Breast epithelium (tissue), 4 donors: Measurements from ENCODE around the gene LRRC49. TPM values are rescaled to one million over a fixed set of nuclear protein-coding genes. Genes with fewer than 3 reads are reported as not detected.
"Not testable (repeated sequence)": the region's sequence is repeated elsewhere in the genome, so short reads cannot be mapped to it uniquely, and the experiment has no call there.

ENCODE experiments used
- DNase-seq, 2 donors: peaks; one replicate each; pipeline ENCODE4 v3.0.0-alpha.2; 2019; ENCODE audit warnings: low spot score in 2 of 2
- H3K27ac ChIP-seq, 2 donors: fragments of 200-600 bp; sonication (generic) in 1 of 2; one replicate each; pipeline ENCODE4 v1.5.1; 2016 to 2019; ENCODE audit warnings: mild to moderate bottlenecking in 1 of 2
- H3K27me3 ChIP-seq, 2 donors: fragments of 200-600 bp; sonication (generic) in 1 of 2; one replicate each; pipeline versions ENCODE4 v1.5.1 to v1.6.0; 2017 to 2019; ENCODE audit warnings: control low read depth in 1 of 2, mild to moderate bottlenecking in 1 of 2
- H3K36me3 ChIP-seq: fragments of 200-600 bp; one replicate; pipeline ENCODE4 v1.5.1; 2019
- H3K4me1 ChIP-seq, 2 donors: fragments of 200-600 bp; sonication (generic); one replicate each; pipeline ENCODE4 v1.5.1; 2016 to 2019; ENCODE audit warnings: control low read depth in 1 of 2
- H3K4me3 ChIP-seq, 3 donors: fragments of 200-600 bp; sonication (generic); 1 replicate in 2 of 3; 2 replicates in 1 of 3; pipeline ENCODE4 v1.5.1; 2016 to 2019; ENCODE audit warnings: mild to moderate bottlenecking in 3 of 3, moderate library complexity in 2 of 3
- H3K9me3 ChIP-seq, 2 donors: fragments of 200-600 bp; sonication (generic) in 1 of 2; one replicate each; pipeline ENCODE4 v1.5.1; 2016 to 2019; ENCODE audit warnings: control low read depth in 1 of 2
- POLR2A ChIP-seq: fragments of 450-650 bp; IDR thresholded peaks from one replicate; pipeline ENCODE4 v1.6.1; 2016; ENCODE audit warnings: antibody characterized with exemption, mild to moderate bottlenecking, moderate library complexity
- POLR2AphosphoS5 ChIP-seq, 3 donors: sonication (generic); formaldehyde crosslinking; IDR thresholded peaks; one replicate each; pipeline ENCODE4 v1.6.1; 2017; ENCODE audit warnings: antibody characterized with exemption in 3 of 3
- intact Hi-C: fragments of 100-400 bp; cut with DNase I; formaldehyde crosslinking; loops from one replicate; pipeline ENCODE4 v1.15.1; 2023; ENCODE audit warnings: low total_unique reads
- total RNA-seq, 3 donors: library from RNA; depleted of rRNA; stranded (reverse); fragments of >200 nt; gene quantifications; one replicate each; pipeline ENCODE4 v1.1.0, GENCODE V29; 2016
- TF ChIP-seq, protein P1 (sequence below), 3 donors: fragments of 450-650 bp; IDR thresholded peaks; one replicate each; pipeline ENCODE4 v1.5.1; 2016 to 2017; ENCODE audit warnings: antibody characterized with exemption in 3 of 3, mild to moderate bottlenecking in 3 of 3, moderate library complexity in 3 of 3

The LRRC49 gene
- total RNA-seq, 3 donors from 2014 or later = 6.7 to 13.3 (median 9.5) TPM

DNA sequence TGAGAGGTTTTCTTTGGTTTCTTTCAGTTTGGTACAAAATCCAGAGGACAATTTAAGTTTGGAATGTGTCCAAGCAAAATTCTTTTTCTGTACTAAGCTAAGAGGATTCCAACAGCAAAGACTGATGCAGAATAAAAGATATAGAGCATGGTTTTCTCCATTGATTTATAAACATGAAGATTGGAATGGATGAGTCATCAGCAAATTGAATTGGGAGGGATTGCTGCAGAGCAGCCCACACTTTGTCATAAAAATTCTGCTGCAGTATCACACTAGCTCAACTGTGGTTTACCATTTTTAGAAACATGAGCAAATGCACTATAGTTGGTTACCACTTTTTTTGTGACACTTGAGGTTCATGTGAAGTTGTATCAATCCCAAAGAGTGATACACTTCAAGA, 22.6 kb upstream of the LRRC49 start:
- Histone ChIP-seq H3K36me3 (no peaks in the 10 kb centered on the region), H3K27me3 (no peaks in the 10 kb centered on the region), H3K4me1 (peaks cover 3 to 9% of the 10 kb centered on the region in 2 donors), H3K4me3 (no peak overlapping the region), H3K27ac (peak overlapping the region; percentile 35 to 36), H3K9me3 (no peaks in the 10 kb centered on the region)
- DNase-seq = no peak
- no peak for TF ChIP-seq POLR2AphosphoS5 (IDR thresholded peaks at IDR 0.05)
- TF ChIP-seq, protein P1, sequence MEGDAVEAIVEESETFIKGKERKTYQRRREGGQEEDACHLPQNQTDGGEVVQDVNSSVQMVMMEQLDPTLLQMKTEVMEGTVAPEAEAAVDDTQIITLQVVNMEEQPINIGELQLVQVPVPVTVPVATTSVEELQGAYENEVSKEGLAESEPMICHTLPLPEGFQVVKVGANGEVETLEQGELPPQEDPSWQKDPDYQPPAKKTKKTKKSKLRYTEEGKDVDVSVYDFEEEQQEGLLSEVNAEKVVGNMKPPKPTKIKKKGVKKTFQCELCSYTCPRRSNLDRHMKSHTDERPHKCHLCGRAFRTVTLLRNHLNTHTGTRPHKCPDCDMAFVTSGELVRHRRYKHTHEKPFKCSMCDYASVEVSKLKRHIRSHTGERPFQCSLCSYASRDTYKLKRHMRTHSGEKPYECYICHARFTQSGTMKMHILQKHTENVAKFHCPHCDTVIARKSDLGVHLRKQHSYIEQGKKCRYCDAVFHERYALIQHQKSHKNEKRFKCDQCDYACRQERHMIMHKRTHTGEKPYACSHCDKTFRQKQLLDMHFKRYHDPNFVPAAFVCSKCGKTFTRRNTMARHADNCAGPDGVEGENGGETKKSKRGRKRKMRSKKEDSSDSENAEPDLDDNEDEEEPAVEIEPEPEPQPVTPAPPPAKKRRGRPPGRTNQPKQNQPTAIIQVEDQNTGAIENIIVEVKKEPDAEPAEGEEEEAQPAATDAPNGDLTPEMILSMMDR (IDR thresholded peaks at IDR 0.05) = no peak
- TF ChIP-seq POLR2A = no peak
- intact Hi-C loops = no loop called here

DNA sequence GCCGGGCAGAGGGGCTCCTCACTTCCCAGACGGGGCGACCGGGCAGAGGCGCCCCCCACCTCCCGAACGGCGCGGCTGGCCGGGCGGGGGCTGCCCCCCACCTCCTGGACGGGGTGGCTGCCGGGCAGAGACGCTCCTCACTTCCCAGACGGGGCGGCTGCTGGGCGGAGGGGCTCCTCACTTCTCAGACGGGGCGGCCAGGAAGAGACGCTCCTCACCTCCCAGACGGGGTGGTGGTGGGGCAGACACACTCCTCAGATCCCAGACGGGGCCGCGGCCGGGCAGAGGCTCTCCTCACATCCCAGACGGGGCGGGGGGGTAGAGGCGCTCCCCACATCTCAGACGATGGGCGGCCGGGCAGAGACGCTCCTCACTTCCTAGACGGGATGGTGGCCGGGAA, 21.1 kb upstream of the LRRC49 start:
- H3K27me3 ChIP-seq, H3K4me3 ChIP-seq, H3K27ac ChIP-seq, intact Hi-C loops, H3K4me1 ChIP-seq, H3K36me3 ChIP-seq, DNase-seq, H3K9me3 ChIP-seq: not testable (repeated sequence)

DNA sequence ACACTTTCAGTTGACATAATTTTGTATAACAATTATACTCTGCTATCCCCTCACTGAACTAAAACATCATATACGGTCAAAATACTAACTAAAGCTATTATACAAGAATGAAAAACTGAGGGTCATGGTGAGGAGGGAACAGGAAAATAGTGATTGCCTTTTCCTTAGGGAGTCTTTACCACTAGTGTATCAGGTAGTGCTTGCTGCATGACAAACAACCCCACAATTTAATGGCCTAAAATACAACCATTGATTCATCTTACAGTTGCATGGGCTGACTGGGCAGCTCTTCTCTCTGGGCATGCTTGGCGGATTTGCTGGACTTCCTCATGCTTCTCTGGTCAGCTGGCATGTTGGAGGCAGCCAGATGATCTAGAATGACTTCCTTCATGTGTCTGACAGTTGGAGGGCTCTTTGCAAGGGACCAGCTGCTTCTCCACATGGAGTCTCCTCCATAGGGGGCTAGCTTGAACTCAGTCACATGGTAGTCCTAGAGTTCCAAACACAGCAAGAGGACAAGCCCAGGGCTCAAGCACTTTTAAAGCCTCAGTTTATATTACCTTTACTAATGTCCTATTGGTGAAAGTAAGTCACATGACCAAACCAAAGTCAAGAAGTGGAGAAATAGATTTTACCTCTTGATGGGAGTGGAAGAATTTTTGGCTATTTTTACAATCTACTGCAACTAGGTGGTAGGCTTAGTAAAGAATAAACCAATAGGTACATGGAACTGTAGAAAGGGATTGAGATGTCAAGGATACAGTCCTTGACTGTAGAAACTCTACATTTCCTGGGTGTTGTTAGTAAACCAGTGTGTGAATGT, 19.2 kb upstream of the LRRC49 start:
- no peaks in the 10 kb centered on the region for H3K36me3 ChIP-seq
- TF ChIP-seq POLR2A = no peak
- TF ChIP-seq, protein P1 (IDR thresholded peaks at IDR 0.05) = no peak
- TF ChIP-seq POLR2AphosphoS5 (IDR thresholded peaks at IDR 0.05) = no peak
- H3K27me3 ChIP-seq = no peaks in the 10 kb centered on the region
- H3K9me3 ChIP-seq = no peaks in the 10 kb centered on the region
- intact Hi-C loops = no loop called here
- no peak overlapping the region for H3K27ac ChIP-seq
- no peak for DNase-seq
- H3K4me1 ChIP-seq = peaks cover 0 to under 1% of the 10 kb centered on the region in 2 donors
- H3K4me3 ChIP-seq = no peak overlapping the region

DNA sequence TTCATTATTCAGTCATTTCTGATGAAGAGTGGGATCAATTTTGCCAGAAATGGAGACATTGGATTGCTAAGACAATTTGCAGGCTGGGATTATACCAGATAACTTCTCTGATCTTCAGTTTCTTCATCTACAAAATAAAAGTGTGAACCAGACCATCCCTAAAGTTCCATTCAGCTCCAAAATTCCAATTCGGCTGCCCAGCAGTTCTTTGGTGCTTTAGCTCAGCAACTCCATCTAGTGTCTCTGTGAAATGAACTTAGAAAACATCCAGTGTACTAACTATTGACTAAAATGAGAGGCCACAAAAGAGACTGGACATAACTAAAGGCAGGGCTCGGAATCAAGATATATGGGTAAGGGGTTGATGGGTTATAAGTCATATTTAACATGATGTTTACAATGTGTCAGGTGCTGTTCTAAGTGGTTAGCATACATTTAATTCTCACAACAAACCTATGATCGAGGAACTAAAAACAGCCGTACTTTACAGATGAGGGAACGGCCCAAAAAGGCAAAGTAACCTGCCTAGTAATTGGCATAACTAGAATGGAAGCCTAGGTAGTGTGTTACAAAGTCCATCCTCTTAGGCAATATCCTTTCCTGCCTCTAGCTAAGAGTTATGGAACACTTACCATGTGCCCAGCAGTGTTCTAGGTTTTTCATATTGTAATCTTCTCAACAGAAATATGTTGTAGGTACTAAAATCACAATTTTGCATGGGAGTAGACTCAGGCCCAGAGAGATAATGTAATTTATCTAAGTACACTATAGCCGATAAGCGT, 17.4 kb upstream of the LRRC49 start:
- Histone ChIP-seq H3K9me3 (no peaks in the 10 kb centered on the region), H3K4me1 (no peaks in the 10 kb centered on the region), H3K27me3 (no peaks in the 10 kb centered on the region), H3K27ac (no peak overlapping the region), H3K36me3 (no peaks in the 10 kb centered on the region), H3K4me3 (no peak overlapping the region)
- no peak for TF ChIP-seq POLR2AphosphoS5 (IDR thresholded peaks at IDR 0.05)
- TF ChIP-seq, protein P1 (IDR thresholded peaks at IDR 0.05) = peak in 1 of 3 donors; percentile 17
- intact Hi-C loops = no loop called here
- no peak for DNase-seq

DNA sequence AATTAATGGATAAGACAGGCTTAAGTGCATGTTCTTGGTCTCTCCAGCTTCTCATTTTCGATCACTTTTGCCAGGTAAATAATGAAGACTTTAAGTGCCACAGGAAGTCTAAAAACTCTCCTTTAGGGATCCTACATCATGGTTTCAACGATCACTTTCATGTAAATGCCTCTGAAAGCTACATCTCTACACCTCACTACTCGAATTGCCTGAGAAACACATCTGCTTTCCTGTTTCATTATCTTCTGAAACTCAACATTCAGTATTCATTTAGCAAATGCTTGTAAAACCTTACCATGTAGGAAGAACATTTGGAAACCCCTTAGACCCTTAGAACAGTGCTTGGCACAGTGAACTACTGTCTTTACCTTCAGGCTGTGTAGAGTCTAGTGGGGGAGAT, 16.6 kb upstream of the LRRC49 start:
- DNase-seq = no peak
- Histone ChIP-seq H3K4me1 (no peaks in the 10 kb centered on the region), H3K9me3 (no peaks in the 10 kb centered on the region), H3K27ac (no peak overlapping the region), H3K4me3 (no peak overlapping the region), H3K36me3 (no peaks in the 10 kb centered on the region), H3K27me3 (no peaks in the 10 kb centered on the region)
- intact Hi-C loops = no loop called here
- TF ChIP-seq, protein P1 (IDR thresholded peaks at IDR 0.05) = no peak
- TF ChIP-seq POLR2AphosphoS5 (IDR thresholded peaks at IDR 0.05) (no peak), POLR2A (no peak)
